Heart left ventricle (tissue), 13 donors: ENCODE measurements around the gene RAB5IF.

Source experiments
- CTCF ChIP-seq, 12 donors: fragments of 200-600 bp; sonication (generic) in 4 of 12; IDR thresholded peaks; one replicate each; pipeline versions ENCODE4 v1.5.0 to v1.8.0; 2018 to 2022; ENCODE audit warnings: antibody characterized with exemption in 12 of 12, mild to moderate bottlenecking in 5 of 12
- POLR2A ChIP-seq, 2 donors: fragments of 450-650 bp; IDR thresholded peaks; one replicate each; pipeline ENCODE4 v1.6.1; 2017; ENCODE audit warnings: antibody characterized with exemption in 2 of 2, mild to moderate bottlenecking in 2 of 2, moderate library complexity in 2 of 2
- donor health status: ischemic (EF 13 %, LVEDD 7.1; RV severe dilation, severe dysfunction).
- donor health status: DM: no; HTN: yes; CAD: no.
- donor health status: DM: no; HTN: no; CAD: no.
- donor health status: ischemic (EF 25% LVEDD 6.9; RV normal size, moderate dysfunction).
- donor health status: ischemic (EF 25% LVEDD 5.7; RV mildly dilated, moderate dysfunction).
- donor health status: ischemic (EF 35%, LVEDD 5.7; RV mildly dilated, moderate dysfunction).
- donor health status: nonischemic (EF 11% LVEDD 7.7; RV severe dilation, severe dysfunction).
- donor health status: DM: yes; HTN: yes; CAD: no.
- donor health status: PGD.
- donor health status: ischemic (EF 29% LVEDD 5.4; RV normal size, mild dysfunction).
- donor health status: nonischemic (EF 23%, LVEDD 6.1; RV moderate dilation, normal function).

- no peak for TF ChIP-seq CTCF (IDR thresholded peaks at IDR 0.05)
- no peak for TF ChIP-seq POLR2A (IDR thresholded peaks at IDR 0.05)
These were observed 41.9 kb downstream of the RAB5IF start for GRCh38 chr20:36647196-36648121.
